Measurements from ENCODE around the gene EVA1C.
"Not testable (repeated sequence)": the region's sequence is repeated elsewhere in the genome, so short reads cannot be mapped to it uniquely, and the experiment has no call there.

EVA1C gene

DNA sequence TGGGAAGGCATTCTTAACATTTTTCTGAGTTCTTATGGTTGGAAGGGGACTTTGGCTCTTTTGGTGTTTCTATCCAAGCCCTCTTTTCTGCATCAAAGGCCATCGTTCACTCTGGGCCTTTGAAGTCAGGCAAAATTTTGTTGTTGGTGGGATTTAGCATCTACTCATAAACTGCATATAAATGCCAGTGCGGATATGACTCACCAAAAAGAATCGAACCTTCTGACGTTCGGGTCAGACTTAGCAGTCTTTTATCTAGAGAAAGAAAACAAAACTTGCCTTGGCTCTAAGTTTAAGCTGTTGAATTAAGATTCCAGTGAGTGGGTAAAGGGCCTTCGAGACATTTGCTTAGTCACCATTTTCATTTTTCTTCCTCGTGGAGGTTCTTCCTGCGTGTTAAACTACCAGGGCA, 51.4 kb downstream of the EVA1C start:
- DNase-seq, result no peak

GRCh38 chr21:32467291-32467690, 54.8 kb downstream of the EVA1C start:
- DNase-seq, result no peak

DNA sequence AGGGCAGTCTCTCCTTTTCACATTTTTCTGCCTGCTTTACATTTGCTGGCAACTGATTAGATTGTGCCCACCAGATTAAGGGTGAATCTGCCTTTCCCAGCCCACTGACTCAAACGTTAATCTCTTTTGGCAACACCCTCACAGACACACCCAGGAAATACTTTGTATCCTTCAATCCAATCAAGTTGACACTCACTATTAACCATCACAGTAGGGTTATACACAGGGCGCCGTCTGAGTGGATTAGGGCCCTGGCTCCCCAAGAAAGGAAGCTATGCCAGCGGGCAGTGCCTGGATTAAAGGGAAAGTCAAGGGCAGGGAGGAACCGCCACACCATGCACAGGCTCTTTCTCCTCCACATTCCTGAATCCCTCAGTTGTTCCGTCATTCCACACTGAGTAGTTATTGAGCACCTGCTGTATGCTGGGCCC, 56.2 kb downstream of the EVA1C start:
- DNase-seq, result no peak

DNA sequence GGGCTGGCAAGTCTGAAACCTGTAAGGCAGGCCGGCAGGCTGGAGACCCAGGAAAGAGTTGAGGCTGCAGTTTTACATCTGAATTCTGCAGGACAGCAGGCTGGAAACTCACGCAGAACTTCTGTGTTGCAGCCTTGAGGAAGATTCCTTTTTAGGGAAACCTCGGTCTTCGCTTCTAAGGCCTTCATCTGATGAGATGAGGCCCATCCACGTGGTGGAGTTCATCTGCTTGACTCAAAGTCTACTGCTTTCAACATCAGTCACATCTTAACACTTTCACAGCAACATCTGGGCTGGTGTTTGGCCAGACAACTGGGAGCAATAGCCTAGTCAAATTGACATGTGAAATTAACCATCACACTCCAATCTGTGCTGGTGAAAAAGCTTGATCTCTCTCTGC, 57.1 kb downstream of the EVA1C start:
- no peak for DNase-seq

GRCh38 chr21:32470206-32470605, 57.7 kb downstream of the EVA1C start:
- DNase-seq, result no peak

DNA sequence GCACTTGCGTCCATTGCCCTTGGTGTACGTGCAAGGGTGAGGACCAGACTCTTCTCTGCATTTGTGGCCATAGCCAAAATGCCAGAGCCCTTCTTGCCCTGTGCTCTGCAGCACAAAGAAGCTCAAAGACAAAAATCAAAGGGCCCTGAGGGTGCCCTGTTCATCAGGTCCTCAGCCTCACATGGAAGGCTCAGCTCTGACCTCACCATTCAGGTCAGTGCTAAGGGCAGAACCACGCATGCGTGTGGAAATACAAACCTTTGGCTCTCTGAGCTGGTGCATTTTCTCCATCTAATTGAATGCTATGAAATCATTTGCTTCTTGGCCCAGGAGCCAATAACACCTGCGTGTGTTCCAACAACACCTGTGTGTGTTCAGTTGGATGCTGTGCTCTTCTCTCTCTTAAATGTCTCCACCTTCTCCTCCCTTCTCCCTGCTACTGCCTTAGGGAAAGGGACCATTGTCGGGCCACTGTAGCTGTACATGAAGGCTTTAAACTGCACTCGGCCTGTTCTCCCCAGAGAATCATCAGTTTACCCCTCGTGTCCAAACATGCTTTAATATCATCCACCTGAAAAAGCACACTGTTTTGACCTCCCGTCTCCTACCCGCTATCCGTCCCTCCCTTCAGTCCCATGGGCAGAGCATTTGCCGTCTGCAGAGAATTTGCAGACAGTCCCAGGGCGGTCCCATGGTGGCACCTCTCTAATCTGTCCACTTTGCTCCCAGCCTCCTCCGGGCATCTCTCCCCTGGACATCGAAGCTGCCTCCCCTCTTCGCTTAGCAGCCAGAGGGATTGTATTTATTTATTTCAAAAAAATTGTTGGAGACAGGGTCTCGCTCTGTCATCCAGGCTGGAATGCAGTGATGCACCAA, 60.6 kb downstream of the EVA1C start:
- no peak for DNase-seq

- DNase-seq, result no peak
These were observed 61.9 kb downstream of the EVA1C start for GRCh38 chr21:32474179-32475059.

- no peak for DNase-seq
These were observed 62.8 kb downstream of the EVA1C start for GRCh38 chr21:32475162-32475812.

DNA sequence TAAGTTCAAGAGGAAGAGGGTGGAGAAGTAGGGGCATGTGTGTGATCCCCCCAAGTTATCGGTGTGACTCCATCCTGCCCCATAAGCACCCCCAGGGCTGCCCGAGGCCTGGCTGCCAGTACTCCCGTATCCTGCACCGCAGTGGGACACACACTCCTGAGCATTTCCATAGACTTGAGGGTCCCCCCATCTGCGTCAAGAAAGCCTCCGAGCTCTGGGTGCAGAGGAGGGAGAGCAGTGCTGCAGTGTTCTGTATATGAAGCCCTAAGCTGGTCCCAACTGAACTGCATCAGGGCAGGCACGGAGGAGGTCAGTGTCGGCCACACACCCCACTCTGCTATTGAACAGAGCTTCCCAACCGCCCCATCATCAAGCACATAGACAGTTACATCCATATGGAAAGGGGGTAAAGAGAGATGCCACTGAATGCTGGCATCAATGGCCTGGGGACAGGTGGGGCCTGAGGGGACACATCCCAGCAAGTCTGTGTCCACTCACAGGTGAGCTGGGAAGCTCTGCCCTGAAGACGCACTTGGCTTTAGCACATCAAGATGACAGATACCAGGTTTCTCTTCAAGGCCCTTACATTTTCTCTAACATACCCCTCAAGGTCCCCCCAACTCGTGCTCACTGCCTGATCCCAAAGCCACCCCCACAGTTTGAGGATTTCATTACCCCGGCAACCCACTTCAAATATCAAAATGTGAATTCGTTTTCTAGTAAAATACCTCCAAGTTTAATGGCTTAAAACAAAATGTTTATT, 64.3 kb downstream of the EVA1C start:
- no peak for DNase-seq

DNA sequence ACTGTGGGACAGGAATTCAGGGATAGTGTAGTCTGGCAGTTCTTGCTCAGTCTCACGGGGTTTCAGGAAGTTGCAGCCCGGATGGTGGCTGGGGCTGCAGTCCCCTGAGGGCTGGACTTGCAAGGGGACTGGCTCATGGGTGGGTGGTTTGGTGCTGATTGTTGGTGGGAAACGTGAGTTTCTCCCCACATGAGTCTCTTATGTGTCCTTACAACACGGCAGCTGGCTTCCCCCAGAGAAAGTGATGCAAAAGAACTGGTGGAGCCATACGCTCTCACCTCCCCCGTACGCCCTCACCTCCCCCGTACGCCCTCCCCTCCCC, 64.9 kb downstream of the EVA1C start:
- no peak for DNase-seq

DNA sequence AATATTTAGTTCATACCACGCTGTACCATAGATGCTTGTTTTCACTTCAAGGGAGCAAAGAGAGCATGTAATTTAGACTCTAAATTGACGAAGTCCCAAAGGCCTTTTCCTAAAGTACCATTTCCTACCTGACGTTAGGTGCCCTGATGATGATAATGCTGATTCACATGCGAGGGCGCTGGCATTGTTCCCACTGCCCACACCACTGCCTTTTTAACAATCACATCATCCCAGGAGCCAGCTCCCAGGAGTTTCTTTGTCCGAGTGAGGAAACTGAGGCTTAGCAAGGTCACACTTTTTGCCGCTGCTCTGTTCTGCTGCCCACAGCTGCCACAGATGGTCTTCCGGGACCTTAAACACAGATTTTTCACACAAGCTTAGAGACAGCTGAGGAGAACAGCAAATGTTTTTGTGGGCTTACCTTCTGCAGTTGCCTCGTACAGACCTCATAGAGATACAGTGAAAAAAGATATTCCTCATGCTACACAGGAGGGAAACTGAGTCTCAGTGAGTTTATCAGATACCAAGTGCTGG, 69.4 kb downstream of the EVA1C start:
- no peak for DNase-seq

DNA sequence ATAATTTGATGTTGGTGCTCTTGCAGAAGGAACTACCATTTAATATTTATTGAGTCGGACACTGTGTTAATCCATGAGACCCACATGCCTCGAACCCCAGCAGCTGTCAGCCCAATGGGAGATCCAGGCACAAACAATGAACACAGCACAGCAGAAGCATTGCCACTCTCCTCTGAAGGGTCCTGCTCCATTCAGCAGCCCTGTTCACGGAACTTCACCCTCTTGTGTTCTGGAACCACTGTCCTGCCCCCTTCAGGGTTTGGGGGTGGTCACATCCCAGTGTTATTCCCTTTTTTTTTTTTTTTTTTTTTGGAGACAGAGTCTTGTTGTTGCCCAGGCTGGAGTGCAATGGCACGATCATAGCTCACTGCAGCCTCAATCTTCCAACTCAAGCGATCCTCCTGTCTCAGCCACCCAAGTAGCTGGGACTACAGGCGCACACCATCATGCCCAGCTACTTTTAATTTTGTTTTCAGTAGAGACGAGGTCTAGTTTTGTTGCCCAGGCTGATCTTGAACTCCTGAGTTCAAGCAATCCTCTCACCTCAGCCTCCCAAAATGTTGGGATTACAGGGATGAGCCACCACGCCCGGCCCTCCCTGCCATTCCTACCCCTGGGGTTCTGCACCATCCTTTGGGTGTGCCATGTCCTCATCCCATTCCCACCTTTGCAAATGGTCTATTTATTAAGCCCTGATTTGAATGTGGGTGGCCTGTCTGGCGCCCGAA, 70.2 kb downstream of the EVA1C start:
- no peak for DNase-seq

DNA sequence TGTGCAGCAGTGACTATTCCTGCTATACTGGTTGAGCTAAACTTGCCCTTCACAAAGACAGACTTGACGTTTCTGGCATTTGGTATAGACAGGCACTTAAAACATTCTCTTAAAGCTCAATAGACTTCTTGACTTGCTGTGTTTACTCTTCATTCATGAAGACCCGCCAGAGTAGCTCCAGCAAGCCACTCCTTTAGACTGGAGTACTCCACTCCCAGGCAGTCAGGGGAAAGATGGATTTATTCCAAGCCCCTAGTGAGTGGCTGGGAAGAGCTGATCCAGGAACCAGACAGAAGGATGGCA, 70.7 kb downstream of the EVA1C start:
- DNase-seq, result no peak

DNA sequence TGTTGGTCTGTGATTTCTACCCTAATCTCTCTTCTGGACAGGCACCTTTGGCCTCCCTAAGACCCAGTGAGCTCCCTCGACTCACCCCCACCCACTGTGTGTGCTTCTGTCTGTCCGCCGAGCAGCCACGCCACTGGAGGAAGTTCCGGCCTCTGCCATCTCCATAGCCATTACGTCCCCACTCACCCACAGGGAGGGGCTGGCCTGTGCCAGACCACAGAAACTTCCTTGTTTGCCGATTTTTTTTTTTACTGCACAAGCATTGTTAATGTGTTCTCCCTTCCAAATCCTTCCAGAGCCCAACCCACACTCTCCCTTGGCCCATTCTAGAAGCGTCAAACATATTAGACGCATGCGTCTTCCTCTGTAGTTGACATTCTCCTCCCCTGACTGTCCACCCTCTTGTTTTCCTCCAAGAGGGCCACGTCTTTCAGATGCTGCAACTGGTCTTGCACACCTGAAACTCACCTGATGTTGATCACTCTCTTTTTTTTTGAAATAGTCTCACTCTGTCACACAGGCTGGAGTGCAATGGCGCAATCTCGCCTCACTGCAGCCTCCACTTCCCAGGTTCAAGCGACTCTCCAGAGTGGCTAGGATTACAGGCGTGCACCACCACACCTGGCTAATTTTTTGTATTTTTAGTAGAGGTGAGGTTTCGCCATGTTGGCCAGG, 72.3 kb downstream of the EVA1C start:
- no peak for DNase-seq

DNA sequence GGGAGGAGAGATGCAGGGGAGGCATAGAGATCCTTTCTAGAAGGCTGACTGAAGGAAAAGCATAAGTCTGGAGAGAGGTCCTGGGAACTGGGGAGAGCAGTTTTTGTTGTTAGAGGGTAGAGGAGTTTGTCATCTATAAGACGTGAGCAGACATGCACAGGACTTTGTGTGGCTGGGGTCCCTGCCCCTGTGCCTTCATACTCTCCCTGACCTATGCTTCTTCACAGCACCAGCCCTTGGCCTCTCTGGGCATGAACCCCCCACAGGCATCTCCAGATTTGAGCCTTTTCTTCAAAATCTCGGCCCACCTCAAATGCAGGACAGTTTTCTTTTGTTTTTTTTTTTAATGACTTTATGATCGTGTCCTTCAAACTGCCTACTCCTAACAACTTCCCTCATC, 79.9 kb downstream of the EVA1C start:
- DNase-seq, result no peak

GRCh38 chr21:32494934-32495709, 82.6 kb downstream of the EVA1C start:
- DNase-seq, result no peak

- no peak for DNase-seq
These were observed 84.1 kb downstream of the EVA1C start for GRCh38 chr21:32496568-32496967.

- no peak for DNase-seq
These were observed 86.9 kb downstream of the EVA1C start for GRCh38 chr21:32499249-32500055.

GRCh38 chr21:32503641-32504040, 91.1 kb downstream of the EVA1C start:
- not testable (repeated sequence) for DNase-seq

DNA sequence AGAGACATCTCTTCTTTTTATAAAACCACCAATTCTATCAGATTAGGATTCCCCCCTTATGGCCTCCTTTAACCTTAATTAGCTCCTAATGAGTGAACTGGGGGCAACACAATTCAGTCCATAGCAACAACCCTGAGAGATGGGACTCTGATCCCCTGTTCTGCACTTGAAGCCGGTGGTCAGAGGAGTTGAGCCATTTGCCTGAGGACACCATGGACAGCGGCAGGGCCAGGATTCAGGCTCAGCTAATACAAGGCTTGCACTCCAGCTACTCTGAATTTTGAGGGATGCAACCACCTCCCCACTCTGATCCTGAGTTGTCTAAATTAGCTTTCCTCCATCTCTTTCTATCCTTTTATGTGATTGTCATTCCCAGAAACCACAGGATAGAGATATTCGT, 93.3 kb downstream of the EVA1C start:
- not testable (repeated sequence) for DNase-seq
